Keratinocyte (primary cell): ENCODE measurements around the gene FSD1.

Experiments used
- CTCF ChIP-seq, 3 experiments: IDR thresholded peaks in 1 of 3; conservative IDR thresholded peaks in 1 of 3; optimal IDR thresholded peaks in 1 of 3; 2 replicates in 2 of 3; 3 replicates in 1 of 3; pipeline versions ENCODE3 to v1.5.1; 2011; ENCODE audit warnings: low read length in 3 of 3, mild to moderate bottlenecking in 3 of 3, moderate library complexity in 2 of 3, control low read depth in 1 of 3, inconsistent platforms in 1 of 3; ENCODE audit not compliant: insufficient read depth in 2 of 3; ENCODE audit errors: extremely low read depth in 1 of 3
- EZH2 ChIP-seq: IDR thresholded peaks from one replicate; pipeline ENCODE4 v1.6.1; 2012; ENCODE audit warnings: inconsistent platforms, mild to moderate bottlenecking, low read length, moderate library complexity

GRCh38 chr19:4260613-4261191 lies 43.7 kb upstream of the FSD1 start:
- TF ChIP-seq EZH2 (no peak), CTCF (optimal IDR thresholded peaks at IDR 0.05 in 1 of 3, IDR thresholded peaks at IDR 0.05 in 1 of 3, conservative IDR thresholded peaks at IDR 0.05 in 1 of 3; ENCODE audit: extremely low read depth in 1 of 3, insufficient read depth in 2 of 3, low read length in 3 of 3) (no peak)
